ENCODE measurements around the gene PCYOX1L. TPM values are rescaled to one million over a fixed set of nuclear protein-coding genes. Genes with fewer than 3 reads are reported as not detected.

The PCYOX1L gene
- total RNA-seq, 1 experiment from 2014 or later = 51.6 TPM

DNA sequence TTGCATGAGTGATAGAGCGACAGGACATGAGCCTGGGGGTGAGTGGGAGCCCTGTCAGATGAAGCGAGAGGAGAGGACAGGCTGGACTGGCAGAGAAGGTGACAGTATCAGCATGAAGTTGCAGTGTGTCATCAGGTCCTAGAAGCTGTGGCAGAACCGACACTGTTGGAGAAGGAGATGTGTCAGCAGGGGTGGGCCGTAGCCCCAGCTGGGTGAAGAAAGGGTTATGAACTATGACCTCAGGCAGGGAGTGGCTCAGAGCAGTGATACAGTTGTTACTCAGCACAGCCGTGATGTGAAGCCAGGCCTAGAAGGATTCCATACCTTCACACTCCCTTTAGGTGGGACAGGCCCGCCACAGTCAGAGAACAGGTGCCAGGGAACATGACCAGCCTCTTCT is 7.6 kb downstream of the PCYOX1L start:
- H3K4me2 ChIP-seq (ENCODE audit: low read depth, low read length, poor library complexity, severe bottlenecking) = no peak overlapping the region
- H3K27me3 ChIP-seq (ENCODE audit: low read length) = no peaks in the 10 kb centered on the region
- H3K79me2 ChIP-seq (ENCODE audit: low read length) = no peaks in the 10 kb centered on the region
- no peak overlapping the region for H3K27ac ChIP-seq (ENCODE audit: low read length)
- no peaks in the 10 kb centered on the region for H3K36me3 ChIP-seq (ENCODE audit: insufficient read depth, low read length)
- H3K9me2 ChIP-seq (replicated peaks; ENCODE audit: insufficient read depth, low read length) = no peaks in the 10 kb centered on the region
- H3K4me3 ChIP-seq (ENCODE audit: low read length) = no peak overlapping the region
- H4K20me1 ChIP-seq (ENCODE audit: insufficient read depth, low read depth, low read length) = 0 out of 2 replicates have a peak, but pooled peaks cover 4% of the 10 kb centered on the region
- no peak overlapping the region for H2AFZ ChIP-seq (ENCODE audit: low read length)
- no peak for DNase-seq
- no peaks in the 10 kb centered on the region for H3K9me3 ChIP-seq (ENCODE audit: low read length)
- peaks cover 11% of the 10 kb centered on the region for H3K4me1 ChIP-seq (ENCODE audit: low read length)
- no peak overlapping the region for H3K9ac ChIP-seq (ENCODE audit: low read length)

DNA sequence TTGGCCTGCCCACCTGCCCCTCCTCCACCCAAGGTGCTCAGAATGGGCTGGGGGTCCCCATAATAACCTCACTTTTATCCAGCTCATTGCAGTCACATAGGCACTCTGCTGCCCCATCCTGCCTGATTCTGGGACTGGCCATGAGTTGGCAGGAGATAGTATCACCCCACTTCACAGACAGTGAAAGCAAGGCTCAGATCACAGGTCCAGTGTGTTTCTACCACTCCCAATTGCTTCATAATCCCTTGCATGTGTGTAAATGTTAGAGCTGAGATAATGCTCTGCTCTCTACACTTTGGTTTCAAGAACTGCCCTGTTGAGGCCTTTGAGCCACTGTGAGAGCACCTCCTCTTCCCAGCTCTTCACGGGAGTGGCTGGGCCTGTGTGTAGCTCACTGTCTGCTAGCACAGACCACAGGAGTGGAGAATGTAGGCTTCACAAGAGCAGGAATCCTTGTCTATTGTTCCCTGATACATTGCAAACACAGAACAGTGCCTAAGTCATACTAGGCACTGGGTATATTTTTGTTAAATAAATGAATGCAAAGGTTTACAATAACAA is 8.4 kb downstream of the PCYOX1L start:
- Histone ChIP-seq H3K4me2 (ENCODE audit: low read depth, low read length, poor library complexity, severe bottlenecking) (no peak overlapping the region), H3K9ac (ENCODE audit: low read length) (no peak overlapping the region), H3K4me1 (ENCODE audit: low read length) (peaks cover 15% of the 10 kb centered on the region), H3K4me3 (ENCODE audit: low read length) (no peak overlapping the region), H3K79me2 (ENCODE audit: low read length) (no peaks in the 10 kb centered on the region), H3K9me3 (ENCODE audit: low read length) (no peaks in the 10 kb centered on the region), H4K20me1 (ENCODE audit: insufficient read depth, low read depth, low read length) (0 out of 2 replicates have a peak, but pooled peaks cover 12% of the 10 kb centered on the region), H3K27me3 (ENCODE audit: low read length) (no peaks in the 10 kb centered on the region), H3K9me2 (replicated peaks; ENCODE audit: insufficient read depth, low read length) (no peaks in the 10 kb centered on the region), H2AFZ (ENCODE audit: low read length) (no peak overlapping the region), H3K36me3 (ENCODE audit: insufficient read depth, low read length) (no peaks in the 10 kb centered on the region), H3K27ac (ENCODE audit: low read length) (no peak overlapping the region)
- no peak for DNase-seq

DNA sequence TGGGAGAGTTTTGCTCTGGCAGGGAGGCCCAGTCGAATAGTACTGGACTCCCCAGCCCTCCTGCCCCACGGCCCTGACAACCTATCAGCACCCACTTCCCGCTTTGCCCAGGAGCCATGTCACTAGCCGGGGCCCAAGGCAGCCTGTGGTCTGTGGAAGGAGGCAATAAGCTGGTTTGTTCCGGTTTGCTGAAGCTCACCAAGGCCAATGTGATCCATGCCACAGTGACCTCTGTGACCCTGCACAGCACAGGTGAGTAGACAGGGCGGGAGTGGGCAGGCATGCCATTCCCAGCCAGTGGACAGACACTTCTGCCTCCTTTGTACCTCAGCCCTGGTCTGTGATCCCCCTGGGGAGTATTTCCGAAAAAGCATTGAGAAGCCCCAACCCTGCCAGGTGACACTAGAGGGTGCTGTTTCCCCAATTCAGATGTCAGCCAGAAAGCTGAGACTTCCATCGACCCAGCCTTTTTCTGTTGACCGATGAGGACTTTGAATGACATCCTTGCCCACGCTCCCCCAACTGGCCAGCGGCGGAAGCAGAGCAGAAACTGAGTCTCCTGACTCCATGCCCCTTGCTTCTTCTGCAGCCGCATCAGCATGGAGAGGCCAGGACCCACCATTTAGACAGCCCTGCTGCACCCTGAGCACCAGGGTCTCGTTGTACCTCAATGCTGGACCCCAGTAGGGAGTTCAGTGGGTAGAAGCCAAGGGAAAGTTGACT is 9.6 kb downstream of the PCYOX1L start:
- Histone ChIP-seq H3K4me1 (ENCODE audit: low read length) (peaks cover 15% of the 10 kb centered on the region), H3K27me3 (ENCODE audit: low read length) (no peaks in the 10 kb centered on the region), H3K36me3 (ENCODE audit: insufficient read depth, low read length) (no peaks in the 10 kb centered on the region), H3K9me2 (replicated peaks; ENCODE audit: insufficient read depth, low read length) (no peaks in the 10 kb centered on the region), H3K79me2 (ENCODE audit: low read length) (no peaks in the 10 kb centered on the region), H3K9me3 (ENCODE audit: low read length) (no peaks in the 10 kb centered on the region), H3K9ac (ENCODE audit: low read length) (no peak overlapping the region; the same call in 1 of the 2 replicates), H3K27ac (ENCODE audit: low read length) (no peak overlapping the region), H2AFZ (ENCODE audit: low read length) (no peak overlapping the region), H4K20me1 (ENCODE audit: insufficient read depth, low read depth, low read length) (0 out of 2 replicates have a peak, but pooled peaks cover 12% of the 10 kb centered on the region), H3K4me3 (ENCODE audit: low read length) (no peak overlapping the region), H3K4me2 (ENCODE audit: low read depth, low read length, poor library complexity, severe bottlenecking) (no peak overlapping the region)
- DNase-seq = peak; percentile 91

DNA sequence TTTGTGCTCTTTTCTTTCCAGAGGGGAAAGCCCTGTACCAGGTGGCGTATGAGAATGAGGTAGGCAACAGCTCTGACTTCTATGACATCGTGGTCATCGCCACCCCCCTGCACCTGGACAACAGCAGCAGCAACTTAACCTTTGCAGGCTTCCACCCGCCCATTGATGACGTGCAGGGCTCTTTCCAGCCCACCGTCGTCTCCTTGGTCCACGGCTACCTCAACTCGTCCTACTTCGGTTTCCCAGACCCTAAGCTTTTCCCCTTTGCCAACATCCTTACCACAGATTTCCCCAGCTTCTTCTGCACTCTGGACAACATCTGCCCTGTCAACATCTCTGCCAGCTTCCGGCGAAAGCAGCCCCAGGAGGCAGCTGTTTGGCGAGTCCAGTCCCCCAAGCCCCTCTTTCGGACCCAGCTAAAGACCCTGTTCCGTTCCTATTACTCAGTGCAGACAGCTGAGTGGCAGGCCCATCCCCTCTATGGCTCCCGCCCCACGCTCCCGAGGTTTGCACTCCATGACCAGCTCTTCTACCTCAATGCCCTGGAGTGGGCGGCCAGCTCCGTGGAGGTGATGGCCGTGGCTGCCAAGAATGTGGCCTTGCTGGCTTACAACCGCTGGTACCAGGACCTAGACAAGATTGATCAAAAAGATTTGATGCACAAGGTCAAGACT is 10.3 kb downstream of the PCYOX1L start:
- Histone ChIP-seq H3K9ac (ENCODE audit: low read length) (no peak overlapping the region; the same call in 1 of the 2 replicates), H2AFZ (ENCODE audit: low read length) (no peak overlapping the region), H3K4me3 (ENCODE audit: low read length) (no peak overlapping the region), H3K9me2 (replicated peaks; ENCODE audit: insufficient read depth, low read length) (no peaks in the 10 kb centered on the region), H3K79me2 (ENCODE audit: low read length) (no peaks in the 10 kb centered on the region), H3K27ac (ENCODE audit: low read length) (no peak overlapping the region), H3K4me1 (ENCODE audit: low read length) (peaks cover 15% of the 10 kb centered on the region), H4K20me1 (ENCODE audit: insufficient read depth, low read depth, low read length) (0 out of 2 replicates have a peak, but pooled peaks cover 12% of the 10 kb centered on the region), H3K9me3 (ENCODE audit: low read length) (no peaks in the 10 kb centered on the region), H3K27me3 (ENCODE audit: low read length) (no peaks in the 10 kb centered on the region), H3K4me2 (ENCODE audit: low read depth, low read length, poor library complexity, severe bottlenecking) (no peak overlapping the region), H3K36me3 (ENCODE audit: insufficient read depth, low read length) (no peaks in the 10 kb centered on the region)
- no peak for DNase-seq

DNA sequence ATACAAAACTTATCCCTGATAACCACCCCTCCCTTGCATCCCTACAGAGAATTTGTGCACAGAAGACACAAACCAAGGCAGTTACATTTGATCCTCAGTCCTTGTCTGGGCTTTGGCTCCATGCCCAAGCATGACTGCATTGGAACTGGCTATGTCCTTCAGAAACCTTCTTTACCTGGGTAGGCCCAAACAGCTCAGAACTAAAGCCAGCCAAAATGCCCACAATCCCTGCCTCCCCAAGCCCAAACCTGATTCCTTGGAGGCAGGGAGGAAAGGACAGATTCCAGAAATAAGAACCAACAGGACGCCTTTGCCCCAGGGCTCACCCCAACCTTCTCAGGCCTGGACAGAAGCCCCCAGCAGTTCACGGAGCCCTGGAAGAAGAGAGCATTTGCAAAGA is 13.0 kb downstream of the PCYOX1L start:
- no peak overlapping the region for H3K27ac ChIP-seq (ENCODE audit: low read length)
- H3K79me2 ChIP-seq (ENCODE audit: low read length) = no peaks in the 10 kb centered on the region
- no peak overlapping the region for H2AFZ ChIP-seq (ENCODE audit: low read length)
- H3K4me3 ChIP-seq (ENCODE audit: low read length) = no peak overlapping the region
- no peaks in the 10 kb centered on the region for H3K9me2 ChIP-seq (replicated peaks; ENCODE audit: insufficient read depth, low read length)
- no peaks in the 10 kb centered on the region for H3K9me3 ChIP-seq (ENCODE audit: low read length)
- DNase-seq = no peak
- H3K4me1 ChIP-seq (ENCODE audit: low read length) = peaks cover 15% of the 10 kb centered on the region
- 0 out of 2 replicates have a peak, but pooled peaks cover 12% of the 10 kb centered on the region for H4K20me1 ChIP-seq (ENCODE audit: insufficient read depth, low read depth, low read length)
- no peaks in the 10 kb centered on the region for H3K27me3 ChIP-seq (ENCODE audit: low read length)
- H3K9ac ChIP-seq (ENCODE audit: low read length) = no peak overlapping the region
- no peak overlapping the region for H3K4me2 ChIP-seq (ENCODE audit: low read depth, low read length, poor library complexity, severe bottlenecking)
- no peaks in the 10 kb centered on the region for H3K36me3 ChIP-seq (ENCODE audit: insufficient read depth, low read length)

DNA sequence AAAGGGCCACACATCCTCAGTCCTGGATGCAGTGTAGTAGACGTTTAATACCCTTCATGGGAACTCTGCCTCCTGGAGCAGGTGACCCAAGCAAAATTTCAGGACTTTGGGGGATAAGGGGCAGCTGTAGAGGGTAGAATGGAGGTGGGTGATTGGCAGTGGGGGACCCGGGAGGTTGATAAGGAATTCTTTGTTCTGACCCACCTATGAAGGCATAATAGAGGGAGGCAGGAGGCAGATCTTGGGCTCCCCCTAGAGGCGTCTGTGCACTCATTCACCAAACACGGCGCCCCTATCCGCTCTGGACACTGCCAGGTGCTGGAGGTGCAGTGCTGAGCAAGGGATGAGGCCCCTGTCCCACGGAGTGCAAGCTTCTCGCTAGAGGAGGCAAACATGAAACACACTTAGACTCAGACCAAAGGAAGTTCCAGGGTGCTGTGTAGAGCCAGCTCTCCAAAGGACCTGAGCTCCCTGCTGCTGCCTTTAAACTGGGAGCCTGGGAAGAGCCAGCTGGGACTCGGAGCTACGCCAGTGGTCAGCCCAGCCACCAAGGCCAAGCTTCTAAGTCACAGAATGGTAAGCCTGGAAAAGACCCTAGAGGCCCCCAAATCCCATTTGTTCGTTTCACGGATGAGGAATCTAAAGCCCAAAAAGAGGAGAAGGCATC is 13.6 kb downstream of the PCYOX1L start:
- no peaks in the 10 kb centered on the region for H3K27me3 ChIP-seq (ENCODE audit: low read length)
- H4K20me1 ChIP-seq (ENCODE audit: insufficient read depth, low read depth, low read length) = 0 out of 2 replicates have a peak, but pooled peaks cover 12% of the 10 kb centered on the region
- DNase-seq = peak; percentile 87
- H3K79me2 ChIP-seq (ENCODE audit: low read length) = no peaks in the 10 kb centered on the region
- no peak overlapping the region for H3K9ac ChIP-seq (ENCODE audit: low read length)
- H2AFZ ChIP-seq (ENCODE audit: low read length) = no peak overlapping the region
- H3K27ac ChIP-seq (ENCODE audit: low read length) = no peak overlapping the region
- peaks cover 15% of the 10 kb centered on the region for H3K4me1 ChIP-seq (ENCODE audit: low read length)
- H3K4me3 ChIP-seq (ENCODE audit: low read length) = no peak overlapping the region
- no peak overlapping the region for H3K4me2 ChIP-seq (ENCODE audit: low read depth, low read length, poor library complexity, severe bottlenecking)
- no peaks in the 10 kb centered on the region for H3K9me3 ChIP-seq (ENCODE audit: low read length)
- no peaks in the 10 kb centered on the region for H3K36me3 ChIP-seq (ENCODE audit: insufficient read depth, low read length)
- H3K9me2 ChIP-seq (replicated peaks; ENCODE audit: insufficient read depth, low read length) = no peaks in the 10 kb centered on the region

DNA sequence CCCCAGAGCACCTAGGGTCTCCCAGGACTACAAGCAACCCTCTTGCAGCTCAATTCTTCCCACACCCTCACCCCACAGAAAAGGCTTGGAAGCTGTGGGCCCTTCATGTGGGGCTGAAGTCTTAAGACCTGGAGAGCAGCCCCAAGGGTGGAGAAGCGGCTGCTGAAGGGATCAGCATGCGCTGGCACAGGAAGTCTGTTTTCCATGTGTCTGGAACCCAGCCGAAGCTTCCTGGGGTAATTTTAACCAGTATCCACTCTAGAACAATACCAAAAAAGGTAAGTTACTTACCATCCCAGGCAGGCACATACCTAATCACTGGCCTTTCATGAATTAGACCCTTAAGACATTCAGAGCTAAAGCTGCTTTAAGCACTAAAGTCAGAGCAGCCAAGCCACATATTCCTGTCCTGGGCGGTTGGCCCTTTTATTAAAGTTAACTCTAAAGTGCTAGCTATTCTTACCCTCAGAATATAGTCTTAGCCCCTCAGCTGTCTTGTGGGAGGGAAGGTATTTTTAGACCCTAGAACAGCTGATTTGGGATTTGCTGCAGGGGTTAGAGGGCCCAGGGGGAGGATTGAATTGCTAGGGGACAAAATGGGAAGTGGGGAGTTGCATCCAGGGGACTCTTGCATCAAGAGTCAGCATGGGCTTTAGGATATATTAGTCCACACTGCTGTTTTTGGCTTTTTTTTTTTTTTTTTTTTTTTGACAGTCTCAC is 14.4 kb downstream of the PCYOX1L start:
- Histone ChIP-seq H3K27ac (ENCODE audit: low read length) (no peak overlapping the region), H3K4me1 (ENCODE audit: low read length) (peaks cover 12% of the 10 kb centered on the region), H3K9me3 (ENCODE audit: low read length) (no peaks in the 10 kb centered on the region), H4K20me1 (ENCODE audit: insufficient read depth, low read depth, low read length) (0 out of 2 replicates have a peak, but pooled peaks cover 12% of the 10 kb centered on the region), H3K9ac (ENCODE audit: low read length) (no peak overlapping the region), H3K4me2 (ENCODE audit: low read depth, low read length, poor library complexity, severe bottlenecking) (no peak overlapping the region), H3K9me2 (replicated peaks; ENCODE audit: insufficient read depth, low read length) (no peaks in the 10 kb centered on the region), H2AFZ (ENCODE audit: low read length) (no peak overlapping the region), H3K36me3 (ENCODE audit: insufficient read depth, low read length) (no peaks in the 10 kb centered on the region), H3K79me2 (ENCODE audit: low read length) (no peaks in the 10 kb centered on the region), H3K4me3 (ENCODE audit: low read length) (no peak overlapping the region), H3K27me3 (ENCODE audit: low read length) (no peaks in the 10 kb centered on the region)
- no peak for DNase-seq
